ENCODE data around the gene MACROD2.

- TF ChIP-seq PHF8 (IDR thresholded peaks at IDR 0.05; ENCODE audit: borderline replicate concordance, low read depth) = no peak
- no peak for TF ChIP-seq CTCF (IDR thresholded peaks at IDR 0.05)
- no peak for TF ChIP-seq HOXB5 (CRISPR knock-in tag; IDR thresholded peaks at IDR 0.05)
- no peak for TF ChIP-seq HOXA7 (CRISPR knock-in tag; IDR thresholded peaks at IDR 0.05)
- no peak for TF ChIP-seq CHD2 (IDR thresholded peaks at IDR 0.05; ENCODE audit: low read length, partially characterized antibody)
- TF ChIP-seq POLR2A (IDR thresholded peaks at IDR 0.05; ENCODE audit: low read length) = no peak
- TF ChIP-seq, protein P1, sequence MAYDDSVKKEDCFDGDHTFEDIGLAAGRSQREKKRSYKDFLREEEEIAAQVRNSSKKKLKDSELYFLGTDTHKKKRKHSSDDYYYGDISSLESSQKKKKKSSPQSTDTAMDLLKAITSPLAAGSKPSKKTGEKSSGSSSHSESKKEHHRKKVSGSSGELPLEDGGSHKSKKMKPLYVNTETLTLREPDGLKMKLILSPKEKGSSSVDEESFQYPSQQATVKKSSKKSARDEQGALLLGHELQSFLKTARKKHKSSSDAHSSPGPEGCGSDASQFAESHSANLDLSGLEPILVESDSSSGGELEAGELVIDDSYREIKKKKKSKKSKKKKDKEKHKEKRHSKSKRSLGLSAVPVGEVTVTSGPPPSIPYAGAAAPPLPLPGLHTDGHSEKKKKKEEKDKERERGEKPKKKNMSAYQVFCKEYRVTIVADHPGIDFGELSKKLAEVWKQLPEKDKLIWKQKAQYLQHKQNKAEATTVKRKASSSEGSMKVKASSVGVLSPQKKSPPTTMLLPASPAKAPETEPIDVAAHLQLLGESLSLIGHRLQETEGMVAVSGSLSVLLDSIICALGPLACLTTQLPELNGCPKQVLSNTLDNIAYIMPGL (CRISPR knock-in tag; IDR thresholded peaks at IDR 0.05; ENCODE audit: borderline replicate concordance) = no peak
- TF ChIP-seq MAFK (IDR thresholded peaks at IDR 0.05; ENCODE audit: partially characterized antibody) = no peak
- TF ChIP-seq, protein P2, sequence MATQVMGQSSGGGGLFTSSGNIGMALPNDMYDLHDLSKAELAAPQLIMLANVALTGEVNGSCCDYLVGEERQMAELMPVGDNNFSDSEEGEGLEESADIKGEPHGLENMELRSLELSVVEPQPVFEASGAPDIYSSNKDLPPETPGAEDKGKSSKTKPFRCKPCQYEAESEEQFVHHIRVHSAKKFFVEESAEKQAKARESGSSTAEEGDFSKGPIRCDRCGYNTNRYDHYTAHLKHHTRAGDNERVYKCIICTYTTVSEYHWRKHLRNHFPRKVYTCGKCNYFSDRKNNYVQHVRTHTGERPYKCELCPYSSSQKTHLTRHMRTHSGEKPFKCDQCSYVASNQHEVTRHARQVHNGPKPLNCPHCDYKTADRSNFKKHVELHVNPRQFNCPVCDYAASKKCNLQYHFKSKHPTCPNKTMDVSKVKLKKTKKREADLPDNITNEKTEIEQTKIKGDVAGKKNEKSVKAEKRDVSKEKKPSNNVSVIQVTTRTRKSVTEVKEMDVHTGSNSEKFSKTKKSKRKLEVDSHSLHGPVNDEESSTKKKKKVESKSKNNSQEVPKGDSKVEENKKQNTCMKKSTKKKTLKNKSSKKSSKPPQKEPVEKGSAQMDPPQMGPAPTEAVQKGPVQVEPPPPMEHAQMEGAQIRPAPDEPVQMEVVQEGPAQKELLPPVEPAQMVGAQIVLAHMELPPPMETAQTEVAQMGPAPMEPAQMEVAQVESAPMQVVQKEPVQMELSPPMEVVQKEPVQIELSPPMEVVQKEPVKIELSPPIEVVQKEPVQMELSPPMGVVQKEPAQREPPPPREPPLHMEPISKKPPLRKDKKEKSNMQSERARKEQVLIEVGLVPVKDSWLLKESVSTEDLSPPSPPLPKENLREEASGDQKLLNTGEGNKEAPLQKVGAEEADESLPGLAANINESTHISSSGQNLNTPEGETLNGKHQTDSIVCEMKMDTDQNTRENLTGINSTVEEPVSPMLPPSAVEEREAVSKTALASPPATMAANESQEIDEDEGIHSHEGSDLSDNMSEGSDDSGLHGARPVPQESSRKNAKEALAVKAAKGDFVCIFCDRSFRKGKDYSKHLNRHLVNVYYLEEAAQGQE (IDR thresholded peaks at IDR 0.05) = no peak
- TF ChIP-seq, protein P3, sequence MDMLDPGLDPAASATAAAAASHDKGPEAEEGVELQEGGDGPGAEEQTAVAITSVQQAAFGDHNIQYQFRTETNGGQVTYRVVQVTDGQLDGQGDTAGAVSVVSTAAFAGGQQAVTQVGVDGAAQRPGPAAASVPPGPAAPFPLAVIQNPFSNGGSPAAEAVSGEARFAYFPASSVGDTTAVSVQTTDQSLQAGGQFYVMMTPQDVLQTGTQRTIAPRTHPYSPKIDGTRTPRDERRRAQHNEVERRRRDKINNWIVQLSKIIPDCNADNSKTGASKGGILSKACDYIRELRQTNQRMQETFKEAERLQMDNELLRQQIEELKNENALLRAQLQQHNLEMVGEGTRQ (IDR thresholded peaks at IDR 0.05) = no peak
- TF ChIP-seq MYC (IDR thresholded peaks at IDR 0.05; ENCODE audit: borderline replicate concordance, low read length) = no peak
- TF ChIP-seq, protein P4, sequence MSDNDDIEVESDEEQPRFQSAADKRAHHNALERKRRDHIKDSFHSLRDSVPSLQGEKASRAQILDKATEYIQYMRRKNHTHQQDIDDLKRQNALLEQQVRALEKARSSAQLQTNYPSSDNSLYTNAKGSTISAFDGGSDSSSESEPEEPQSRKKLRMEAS (IDR thresholded peaks at IDR 0.05) = no peak
- TF ChIP-seq HDAC2 (IDR thresholded peaks at IDR 0.05) = no peak
- no peak for TF ChIP-seq ZFP36 (IDR thresholded peaks at IDR 0.05; ENCODE audit: borderline replicate concordance, partially characterized antibody)
Measured at GRCh38 chr20:14401479-14402138, 406.3 kb downstream of the MACROD2 start.

All from A549 (cell line).